ENCODE results near the gene PTPN9. TPM values are rescaled to one million over a fixed set of nuclear protein-coding genes. Genes with fewer than 3 reads are reported as not detected.

Gene PTPN9
- total RNA-seq, 1 experiment from 2014 or later, result 42.2 TPM

- Histone ChIP-seq H3K23me2 (ENCODE audit: insufficient read length, low read depth, low read length, poor library complexity, severe bottlenecking) (no peaks in the 10 kb centered on the region), H3K23ac (ENCODE audit: insufficient read length, low read depth, low read length) (no peak overlapping the region), H4K8ac (replicated peaks; ENCODE audit: insufficient read length, low read depth, low read length) (no peak overlapping the region), H3K18ac (ENCODE audit: insufficient read length, low read depth, low read length) (no peak overlapping the region), H3K9ac (ENCODE audit: extremely low read depth, insufficient read length, low read length) (no peak overlapping the region), H2BK5ac (ENCODE audit: insufficient read length, low read length) (no peak overlapping the region), H3K27me3 (ENCODE audit: insufficient read depth, low read length) (no peaks in the 10 kb centered on the region), H3K14ac (ENCODE audit: insufficient read depth, low read length) (no peak overlapping the region), H2BK12ac (ENCODE audit: insufficient read length, low read depth, low read length) (no peak overlapping the region), H3K4me2 (ENCODE audit: insufficient read depth, insufficient read length, low read length) (no peak overlapping the region), H2AK5ac (ENCODE audit: insufficient read length, low read length) (no peak overlapping the region), H3K4ac (ENCODE audit: low read depth, low read length) (no peak overlapping the region), H3K9me3 (ENCODE audit: control insufficient read depth, low read depth, low read length) (no peaks in the 10 kb centered on the region), H3T11ph (ENCODE audit: low read length) (no peak overlapping the region), H3K4me1 (ENCODE audit: insufficient read depth, low read length) (no peaks in the 10 kb centered on the region), H3K27ac (ENCODE audit: insufficient read length, low read depth, low read length) (no peak overlapping the region), H2BK120ac (ENCODE audit: low read depth, low read length, poor library complexity, severe bottlenecking) (no peak overlapping the region), H4K91ac (ENCODE audit: insufficient read length, low read depth, low read length) (no peak overlapping the region), H2BK15ac (ENCODE audit: low read depth, low read length) (no peak overlapping the region), H4K5ac (ENCODE audit: insufficient read length, low read depth, low read length) (no peak overlapping the region), H4K20me1 (ENCODE audit: control insufficient read depth, insufficient read depth, insufficient read length) (no peaks in the 10 kb centered on the region), H3K79me2 (ENCODE audit: insufficient read depth, low read length) (no peaks in the 10 kb centered on the region), H3K56ac (ENCODE audit: insufficient read length, low read depth, low read length) (no peak overlapping the region), H2AFZ (ENCODE audit: low read length) (no peak overlapping the region), H3K79me1 (ENCODE audit: insufficient read depth, low read depth, low read length, poor library complexity, severe bottlenecking) (no peaks in the 10 kb centered on the region), H2BK20ac (ENCODE audit: low read depth, low read length, poor library complexity, severe bottlenecking) (no peak overlapping the region)
- H3K27me3 Mint-ChIP-seq (ENCODE audit: low read depth), result no peaks in the 10 kb centered on the region
- no peak for DNase-seq
- H3K9me3 Mint-ChIP-seq, result peaks cover 19 to 23% of the 10 kb centered on the region in 2 experiments
- no peaks in the 10 kb centered on the region for H3K4me1 Mint-ChIP-seq
- WGBS (ENCODE audit: extremely low coverage, insufficient read length, low lambda C conversion rate), result no CpG with 5 or more reads among the region's 8 CpGs
- no peak overlapping the region for H3K27ac Mint-ChIP-seq
- H3K4me3 Mint-ChIP-seq, result no peak overlapping the region
- H3K36me3 Mint-ChIP-seq (ENCODE audit: insufficient read depth in 1 of 3, low read depth in 3 of 3), result peaks cover 48 to 62% (median 57%) of the 10 kb centered on the region in 3 experiments
- no peak for TF ChIP-seq CTCF (conservative IDR thresholded peaks at IDR 0.05)
Observed at GRCh38 chr15:75502360-75502759, 76.8 kb downstream of the PTPN9 start.

All from H9 (cell line).